Endometrial microvascular endothelial cells (primary cell): ENCODE results near the gene SH3BP2. TPM values are rescaled to one million over a fixed set of nuclear protein-coding genes. Genes with fewer than 3 reads are reported as not detected.

Source experiments
- in situ Hi-C: cut with HindIII; loops from 2 replicates; pipeline ENCODE4 v1.10.0; 2017; ENCODE audit warnings: low sequenced_read_pairs, low pct_unique_long_range_greater_than_20kb; ENCODE audit errors: inconsistent ontology term
- total RNA-seq: library from RNA; depleted of rRNA; stranded (reverse); fragments of >200 nt; gene quantifications from one replicate; pipeline ENCODE4 v1.2.3, GENCODE V29; 2015; ENCODE audit errors: inconsistent ontology term

SH3BP2 gene
- total RNA-seq, 1 donor from 2014 or later = 41.4 TPM

GRCh38 chr4:2861631-2862436 lies 68.9 kb downstream of the SH3BP2 start:
- in situ Hi-C loops = no loop called here

GRCh38 chr4:2862528-2862927 lies 69.6 kb downstream of the SH3BP2 start:
- in situ Hi-C loops = no loop called here

DNA sequence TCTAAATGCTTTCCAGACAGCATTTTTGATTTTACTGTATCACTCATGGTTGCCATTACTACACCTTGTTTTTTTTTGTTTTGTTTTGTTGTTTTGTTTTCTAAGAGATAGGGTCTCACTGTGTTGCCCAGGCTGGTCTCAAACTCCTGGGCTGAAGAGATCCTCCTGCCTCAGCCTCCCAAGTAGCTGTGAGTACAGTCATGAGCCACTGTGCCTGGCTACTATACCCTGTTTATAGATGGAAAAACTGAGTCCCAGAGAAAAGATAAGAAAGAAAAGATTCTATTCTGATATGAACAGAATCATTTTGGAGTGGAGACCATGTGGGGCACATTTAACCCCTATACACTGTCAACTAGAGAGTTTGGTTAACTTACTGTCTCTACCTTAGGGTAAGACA lies 70.8 kb downstream of the SH3BP2 start:
- in situ Hi-C loops = no loop called here

GRCh38 chr4:2865196-2865780 lies 72.4 kb downstream of the SH3BP2 start:
- in situ Hi-C loops = no loop called here

- in situ Hi-C loops = no loop called here
Measured at GRCh38 chr4:2866160-2866861, 73.4 kb downstream of the SH3BP2 start.

DNA sequence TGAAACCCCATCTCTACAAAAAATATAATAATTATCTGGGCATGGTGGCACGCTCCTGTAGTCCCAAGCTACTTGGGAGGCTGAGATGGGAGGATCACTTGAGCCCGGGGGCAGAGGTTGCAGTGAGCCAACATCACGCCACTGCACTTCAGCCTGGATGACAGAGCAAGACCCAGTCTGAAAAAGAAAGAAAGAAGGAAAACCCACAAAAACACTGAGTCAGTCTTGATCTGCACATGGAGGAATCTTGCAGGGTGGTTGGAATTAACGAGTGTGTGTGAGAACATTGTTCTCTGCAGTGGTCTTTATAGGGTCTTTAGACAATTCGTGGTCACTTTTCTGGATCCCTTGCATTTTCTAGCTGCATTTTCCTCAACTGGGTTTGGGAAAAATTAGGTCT lies 74.0 kb downstream of the SH3BP2 start:
- in situ Hi-C loops = no loop called here

- in situ Hi-C loops = no loop called here
Measured at GRCh38 chr4:2867758-2868491, 75.0 kb downstream of the SH3BP2 start.

DNA sequence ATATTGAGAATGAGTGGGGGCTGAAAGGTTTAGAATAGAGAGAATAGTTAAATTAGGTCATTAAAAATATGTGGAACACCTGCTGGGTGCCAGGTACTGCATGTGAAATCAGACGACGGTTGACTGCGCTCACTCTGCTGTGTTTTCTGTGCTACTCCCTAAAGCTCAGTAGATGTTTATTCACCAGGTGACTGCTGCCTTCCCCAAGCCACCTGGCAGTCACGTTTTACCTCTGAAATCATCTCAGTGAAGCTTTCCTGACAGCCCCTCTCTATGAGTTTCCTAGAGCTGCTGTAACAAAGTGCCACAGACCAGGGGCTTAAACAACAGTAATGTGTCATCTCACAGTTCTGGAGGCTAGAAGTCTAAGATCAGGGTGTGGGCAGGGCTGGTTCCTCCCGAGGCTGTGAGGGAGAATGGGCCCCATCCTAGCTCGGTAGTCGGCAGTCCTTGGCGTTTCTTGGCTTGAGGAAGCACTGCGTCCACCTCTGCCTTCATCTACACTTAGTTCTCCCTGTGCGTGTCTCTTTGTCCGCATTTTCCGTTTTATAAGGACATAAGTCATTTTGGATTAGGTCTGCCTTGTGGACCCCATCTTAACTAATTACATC lies 76.1 kb downstream of the SH3BP2 start:
- in situ Hi-C loops = no loop called here

GRCh38 chr4:2869659-2870058 lies 76.8 kb downstream of the SH3BP2 start:
- in situ Hi-C loops = no loop called here

GRCh38 chr4:2870082-2870481 lies 77.2 kb downstream of the SH3BP2 start:
- in situ Hi-C loops = no loop called here

DNA sequence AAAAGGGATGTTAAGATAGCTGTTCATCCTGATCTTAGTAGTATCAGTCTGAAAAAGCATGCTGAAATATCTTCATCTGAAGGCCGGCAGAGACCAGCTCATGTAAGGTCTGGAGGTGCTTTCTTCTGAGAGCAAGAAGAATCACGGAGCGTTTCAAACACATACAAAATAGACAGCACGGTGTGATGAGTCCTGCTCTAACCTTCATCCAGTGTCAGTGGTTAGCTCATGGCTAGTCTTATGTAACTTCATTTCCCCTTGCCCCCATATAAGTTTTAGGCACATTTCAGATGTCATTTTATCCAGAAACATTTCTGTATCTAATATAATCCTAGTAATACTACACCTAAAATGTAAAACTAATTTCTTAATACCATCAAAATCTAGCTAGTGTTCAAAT lies 78.6 kb downstream of the SH3BP2 start:
- in situ Hi-C loops = no loop called here

DNA sequence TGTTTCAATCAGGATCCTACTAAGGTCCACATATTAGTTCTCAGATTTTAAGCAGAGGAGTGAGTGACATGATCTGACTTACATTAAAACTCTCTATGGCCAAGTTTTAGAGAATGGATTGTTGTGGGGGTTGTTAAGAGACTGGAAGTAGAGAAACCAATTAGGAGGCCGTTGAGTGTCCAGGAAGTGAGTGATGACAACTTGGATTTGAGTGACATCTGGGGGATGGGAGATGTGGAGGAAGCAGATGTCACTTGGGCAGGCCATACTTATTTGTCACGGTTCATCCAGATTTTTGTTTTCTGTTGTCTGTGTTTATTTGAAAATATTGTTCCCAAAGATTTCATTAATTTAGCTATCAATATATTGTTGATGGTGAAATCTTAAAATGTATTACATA lies 79.0 kb downstream of the SH3BP2 start:
- in situ Hi-C loops = no loop called here

GRCh38 chr4:2873329-2873728 lies 80.4 kb downstream of the SH3BP2 start:
- in situ Hi-C loops = no loop called here

GRCh38 chr4:2874861-2875260 lies 82.0 kb downstream of the SH3BP2 start:
- in situ Hi-C loops = no loop called here

- in situ Hi-C loops = no loop called here
Measured at GRCh38 chr4:2875556-2875955, 82.7 kb downstream of the SH3BP2 start.

DNA sequence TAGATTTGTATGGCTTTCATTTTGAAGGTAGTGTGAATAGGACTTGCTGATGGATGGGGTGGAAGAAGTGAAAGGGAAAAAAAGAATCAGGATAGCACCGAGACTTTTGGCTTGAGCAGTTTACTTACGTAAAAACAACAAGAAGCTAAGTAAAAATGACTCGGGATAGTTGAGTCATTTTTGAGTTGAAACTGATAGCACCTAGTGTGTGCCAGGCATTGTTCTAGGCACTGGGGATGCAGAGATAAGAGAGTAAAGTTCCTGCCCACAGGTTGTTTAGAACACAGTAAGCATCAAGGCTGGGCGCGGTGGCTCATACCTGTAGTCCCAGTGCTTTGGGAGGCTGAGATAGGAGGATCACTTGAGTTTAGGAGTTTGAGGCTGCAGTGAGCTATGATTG lies 85.5 kb downstream of the SH3BP2 start:
- in situ Hi-C loops = no loop called here

DNA sequence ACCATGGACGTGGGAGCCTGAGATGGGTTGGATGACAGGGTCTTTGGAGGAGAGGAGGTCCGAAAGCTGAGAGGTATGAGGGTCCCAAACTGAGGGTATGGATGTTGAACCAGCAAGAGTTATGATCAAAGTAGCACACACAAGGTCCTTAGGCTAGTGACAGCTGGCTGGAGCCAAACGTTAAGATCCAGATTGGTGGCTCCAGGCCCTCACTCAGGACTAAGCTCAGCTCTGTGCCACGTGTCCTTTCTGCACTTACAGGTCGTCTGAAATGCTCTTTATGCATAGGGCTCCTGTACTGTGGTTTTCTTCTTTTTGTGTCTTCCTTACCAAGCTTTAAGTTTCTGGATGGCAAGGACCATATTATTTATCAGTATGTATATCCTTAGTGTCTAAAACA lies 86.1 kb downstream of the SH3BP2 start:
- in situ Hi-C loops = no loop called here

- in situ Hi-C loops = no loop called here
Measured at GRCh38 chr4:2881431-2881830, 88.5 kb downstream of the SH3BP2 start.

- in situ Hi-C loops = no loop called here
Measured at GRCh38 chr4:2882341-2882740, 89.5 kb downstream of the SH3BP2 start.
